Renal pelvis (tissue), 4 donors: ENCODE measurements around the gene FSTL4. TPM values are rescaled to one million over a fixed set of nuclear protein-coding genes. Genes with fewer than 3 reads are reported as not detected.

Experiments
- DNase-seq: peaks from one replicate; pipeline ENCODE4 v3.0.0-alpha.2; 2013
- polyA plus RNA-seq, 3 donors: library from polyadenylated mRNA; unstranded; fragments of 120-200 nt; gene quantifications; one replicate each; pipeline ENCODE4 v1.2.1, GENCODE V29; 2013; ENCODE audit not compliant: insufficient read length in 3 of 3

The FSTL4 gene
- polyA plus RNA-seq, 3 donors = 0.68 to 1.5 (median 0.76) TPM

DNA sequence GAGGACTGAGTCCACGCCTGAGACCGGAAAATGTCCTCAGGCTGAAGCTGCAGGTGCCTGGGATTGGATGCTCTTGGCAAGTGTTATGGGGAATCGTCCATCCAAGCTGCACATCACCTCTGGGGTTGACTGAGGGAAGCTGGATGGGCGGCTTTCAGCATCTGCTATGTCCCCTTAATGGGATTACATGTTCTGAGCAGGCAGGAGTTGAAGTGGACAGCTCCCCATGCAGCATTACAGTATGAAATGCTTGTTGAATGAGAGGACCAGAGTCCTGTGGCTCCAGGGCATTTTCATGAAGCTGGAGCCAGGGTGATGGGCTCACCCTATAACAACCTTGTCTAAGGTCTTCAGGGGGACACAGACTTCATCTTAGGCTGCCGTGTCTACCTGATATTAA lies 289.6 kb downstream of the FSTL4 start:
- no peak for DNase-seq

DNA sequence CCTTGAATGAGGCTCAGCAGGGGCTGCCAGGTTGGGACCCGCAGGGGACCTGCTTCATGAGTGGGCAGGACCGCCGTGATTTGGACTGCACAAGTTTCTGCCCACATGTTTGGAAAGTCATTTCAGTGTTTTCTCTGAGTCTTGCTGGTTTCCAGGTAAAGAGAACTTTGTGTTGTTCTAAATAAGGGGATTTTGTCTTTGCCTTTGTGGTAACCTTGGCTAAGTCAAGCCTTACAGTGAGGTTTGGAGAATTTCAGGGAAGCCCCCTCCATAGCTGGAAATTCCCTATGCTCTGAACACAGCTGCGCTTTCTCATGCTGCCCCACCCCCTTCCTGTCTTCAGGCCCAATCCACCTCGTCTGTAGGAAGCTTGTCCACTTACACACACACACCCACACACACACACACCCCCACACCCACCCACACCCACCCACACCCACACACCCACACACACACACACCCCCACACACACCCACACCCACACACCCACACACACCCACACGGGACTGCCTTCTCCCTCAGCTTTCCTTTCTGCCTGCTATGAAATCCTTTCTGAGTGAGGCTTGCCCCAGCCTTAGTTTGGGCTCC lies 290.4 kb downstream of the FSTL4 start:
- no peak for DNase-seq

DNA sequence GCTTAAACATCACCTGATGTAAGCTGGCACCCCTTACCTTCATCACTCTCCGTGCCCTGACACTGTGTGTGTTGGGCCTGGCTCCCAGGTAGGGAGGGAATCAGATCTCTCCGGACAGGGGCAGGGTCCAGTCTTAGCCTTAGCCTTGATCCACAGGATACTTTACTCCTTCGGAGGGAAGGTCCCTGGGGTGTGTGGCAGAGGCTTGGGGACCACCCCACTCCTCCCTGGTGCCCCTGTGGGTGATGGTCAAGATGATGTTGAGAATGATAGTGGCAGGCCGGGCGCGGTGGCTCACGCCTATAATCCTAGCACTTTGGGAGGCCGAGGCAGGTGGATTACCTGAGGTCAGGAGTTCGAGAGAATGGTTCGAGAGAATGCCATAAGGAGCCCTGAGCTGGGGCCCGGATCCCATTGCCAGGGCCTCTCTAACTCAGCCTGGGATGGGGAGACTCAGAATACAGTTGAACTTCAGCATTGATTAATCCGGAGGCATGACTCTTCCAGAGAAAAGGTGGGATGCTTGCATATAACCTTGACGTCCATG lies 291.0 kb downstream of the FSTL4 start:
- DNase-seq = no peak

DNA sequence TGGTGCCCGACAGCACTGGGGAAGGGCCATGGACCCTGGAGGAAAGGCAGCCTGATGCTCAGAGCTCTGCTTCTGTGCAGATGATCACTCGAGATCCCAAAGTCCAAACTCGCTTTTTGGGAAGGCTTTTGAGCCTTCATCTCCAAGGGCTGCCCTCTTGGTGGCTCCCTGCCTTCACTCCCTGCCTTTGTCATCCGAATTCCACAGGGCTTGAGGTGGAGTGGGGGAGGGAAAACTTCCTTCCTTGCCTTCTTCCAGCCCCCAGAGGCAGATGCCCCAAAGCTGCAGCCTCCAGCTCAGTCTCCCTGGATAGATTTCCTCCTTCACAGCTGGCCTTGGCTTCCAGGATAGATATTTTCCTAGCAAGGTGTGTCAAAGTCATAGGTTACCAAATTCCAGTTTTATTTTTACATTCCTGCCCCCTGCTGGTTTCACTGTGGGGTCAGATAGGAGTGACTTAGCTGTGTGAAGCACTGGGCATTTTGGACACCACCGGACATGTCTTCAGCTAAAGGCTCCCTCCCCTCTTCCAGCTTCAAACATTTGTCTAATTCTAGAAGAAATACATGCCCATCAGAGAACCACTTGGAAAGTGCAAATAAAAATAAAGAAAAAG lies 292.3 kb downstream of the FSTL4 start:
- DNase-seq = no peak

DNA sequence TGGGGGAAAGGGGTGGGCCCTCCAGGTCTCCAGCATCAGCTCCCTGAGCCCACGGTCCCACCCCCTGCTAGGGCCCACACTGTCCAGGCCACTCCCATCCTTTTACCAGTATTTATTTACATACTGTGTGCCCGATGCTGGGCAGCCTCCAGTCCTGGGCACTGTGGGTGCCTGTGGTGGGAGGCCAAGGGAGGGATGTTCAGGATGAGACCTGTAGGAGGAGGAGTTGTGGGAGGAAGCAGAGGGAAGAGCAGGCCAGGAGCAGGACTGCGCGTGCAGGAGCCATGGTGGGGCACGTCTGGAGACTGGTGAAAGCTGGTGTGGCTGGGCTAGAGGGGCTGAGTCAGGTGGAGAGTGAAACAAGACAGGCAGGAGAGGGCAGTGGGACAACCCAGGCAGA lies 293.1 kb downstream of the FSTL4 start:
- no peak for DNase-seq

DNA sequence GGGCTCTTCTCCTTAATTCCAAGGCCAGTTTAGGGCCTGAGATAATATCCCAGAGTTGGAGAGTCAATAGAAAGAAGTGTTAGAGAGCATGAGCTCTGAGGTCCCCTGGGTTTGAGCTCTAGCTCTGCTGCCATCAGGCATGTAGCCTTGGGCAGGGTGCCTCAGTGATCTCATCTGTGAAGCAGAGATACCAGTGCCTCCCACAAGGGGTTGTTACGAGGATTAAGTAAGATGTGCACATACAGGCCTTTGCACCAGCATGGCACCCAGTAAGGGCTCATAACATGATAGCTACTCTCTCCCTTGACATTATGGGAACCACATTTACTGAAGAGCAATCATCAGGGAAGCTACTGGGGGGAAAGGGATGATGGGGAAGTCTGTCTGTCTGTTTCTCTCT lies 294.8 kb downstream of the FSTL4 start:
- no peak for DNase-seq

DNA sequence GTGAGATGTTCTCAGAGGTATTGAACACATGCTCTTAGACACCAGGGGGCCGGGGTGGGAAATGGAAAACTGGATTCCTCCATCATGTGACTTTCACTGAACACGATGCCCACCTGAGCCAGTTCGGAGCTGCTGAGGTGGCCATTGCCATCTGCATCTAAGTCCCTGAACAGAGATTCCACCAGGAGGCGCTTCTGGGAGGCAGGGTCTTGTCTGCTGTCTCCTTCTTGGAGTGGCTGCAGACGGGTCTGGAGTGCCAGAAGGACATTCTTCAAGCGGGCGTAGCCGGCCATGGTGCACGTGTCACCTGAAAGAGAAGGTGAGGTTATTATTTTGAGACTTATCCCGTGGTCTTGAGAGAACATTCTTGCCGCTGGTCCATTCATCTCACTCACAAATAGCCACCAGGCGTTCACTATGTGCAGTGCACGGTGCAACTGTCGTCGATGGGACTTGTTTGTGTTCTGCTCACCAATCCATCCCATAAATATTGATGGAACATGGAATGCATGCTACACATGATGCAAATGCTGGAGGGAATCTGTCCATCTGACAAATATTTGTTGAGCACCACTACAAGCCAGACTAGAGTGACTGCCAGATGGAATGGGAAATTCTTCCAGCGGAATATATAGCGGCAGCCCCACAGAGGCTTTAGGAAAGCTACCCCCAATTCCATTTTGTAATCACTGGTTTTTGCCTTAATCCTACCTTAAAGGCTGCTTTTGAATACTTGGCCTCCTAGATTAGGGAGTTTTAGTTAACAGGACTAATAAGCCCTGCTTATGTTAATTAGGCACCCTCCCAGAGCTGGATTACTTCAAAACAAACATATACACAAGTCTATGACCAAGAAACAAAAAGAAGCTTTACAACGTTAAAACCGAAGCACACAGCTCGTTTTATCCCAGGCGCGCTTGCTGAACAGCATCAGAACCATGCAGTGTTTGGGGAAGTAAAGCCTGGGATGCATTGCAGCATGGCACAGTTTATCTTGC lies 295.7 kb downstream of the FSTL4 start:
- DNase-seq = no peak

DNA sequence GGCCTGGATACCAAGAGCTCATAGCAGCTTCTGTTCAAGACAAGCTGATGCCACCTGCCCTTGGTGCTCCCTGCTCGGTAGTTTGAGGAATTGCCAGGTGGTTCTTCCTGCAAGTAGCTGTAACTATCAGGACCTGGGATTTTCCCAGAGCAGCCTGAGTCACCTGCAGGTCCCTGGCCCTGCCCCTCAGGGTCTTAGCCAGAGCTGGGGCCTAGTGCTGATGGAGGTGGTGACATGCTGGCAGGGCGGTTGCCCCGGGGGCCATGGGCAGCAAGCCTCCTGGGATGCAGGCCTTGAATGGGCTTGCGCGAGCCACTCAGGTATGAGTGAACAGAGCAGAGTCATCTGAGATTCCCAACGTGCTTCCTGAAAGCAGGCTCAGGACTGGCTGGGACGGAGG lies 298.3 kb downstream of the FSTL4 start:
- no peak for DNase-seq

DNA sequence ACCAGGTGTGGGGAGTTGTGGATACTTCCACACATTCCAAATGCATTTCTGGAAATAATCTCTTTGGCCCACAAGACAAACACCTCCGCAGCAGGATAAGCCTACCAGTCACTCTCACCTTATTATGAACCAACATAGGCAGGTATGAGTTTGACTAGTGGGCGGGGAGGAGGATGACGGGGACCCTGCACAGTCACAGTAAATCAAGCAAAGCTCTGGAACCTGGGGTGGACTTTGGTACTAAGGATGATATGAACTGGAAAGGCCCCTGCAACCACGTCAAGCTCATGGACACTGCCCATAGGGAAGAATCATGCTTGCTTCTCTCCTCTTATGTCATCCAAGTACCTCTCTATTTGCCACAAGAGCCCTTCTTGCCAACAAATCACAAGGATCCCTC lies 301.2 kb downstream of the FSTL4 start:
- no peak for DNase-seq

DNA sequence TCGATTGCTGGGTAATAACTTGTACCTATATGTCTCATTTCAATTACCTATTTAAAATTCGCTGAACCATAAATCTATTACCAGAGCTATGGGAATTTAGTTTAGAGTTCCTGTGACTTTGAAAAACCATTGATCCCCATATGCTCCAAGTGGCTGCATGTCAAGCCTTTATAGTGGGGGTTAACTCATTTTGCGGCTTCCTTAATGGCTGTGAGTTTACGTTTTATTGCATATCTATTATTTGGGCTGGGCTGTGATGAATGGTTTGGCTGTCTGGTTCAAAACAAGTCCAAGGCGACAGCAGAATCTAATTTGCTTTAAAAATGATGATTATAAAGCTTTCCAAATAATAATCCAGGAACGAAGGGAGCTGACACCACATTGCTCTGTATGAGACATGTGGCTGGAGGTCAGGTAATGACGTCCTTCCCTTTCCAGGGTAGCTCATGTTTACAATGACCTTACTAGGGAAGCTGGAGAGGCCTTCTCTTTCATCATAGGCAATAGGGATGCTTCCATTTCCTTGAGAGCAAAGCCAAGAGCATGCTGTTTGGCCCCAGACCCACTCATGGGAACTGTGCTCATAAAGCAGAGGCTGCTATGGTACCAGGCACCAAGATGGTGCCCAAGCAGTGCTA lies 302.2 kb downstream of the FSTL4 start:
- DNase-seq = no peak

DNA sequence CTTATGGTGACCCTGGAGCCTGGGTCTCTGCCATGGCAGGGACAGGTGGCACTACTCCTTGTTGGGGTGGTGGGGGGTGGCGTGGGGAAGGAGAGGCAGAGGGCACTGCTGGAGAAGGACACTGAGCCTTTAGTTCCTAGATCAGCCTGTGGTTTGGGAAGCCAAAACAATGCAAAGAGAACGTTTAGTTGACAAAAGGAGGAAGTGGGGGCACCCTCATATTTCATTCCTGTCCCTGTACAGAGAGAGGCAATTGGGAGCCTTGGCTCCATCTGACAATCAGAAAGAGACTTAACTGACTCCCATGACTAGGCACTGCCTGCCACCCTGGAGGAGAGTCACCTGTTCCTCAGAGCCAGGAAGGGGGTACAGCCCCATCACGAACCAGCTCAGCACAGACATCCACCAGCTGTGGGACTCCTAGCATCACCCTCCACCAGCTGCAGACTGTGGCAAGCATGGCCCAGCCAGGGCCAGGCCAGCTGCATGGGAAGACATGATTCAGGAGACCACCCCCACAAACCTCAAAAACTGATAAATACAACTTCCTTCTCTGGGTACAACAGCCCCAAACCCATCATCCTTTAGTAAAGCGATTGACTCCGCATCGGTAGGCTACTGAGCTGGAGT lies 303.1 kb downstream of the FSTL4 start:
- no peak for DNase-seq

DNA sequence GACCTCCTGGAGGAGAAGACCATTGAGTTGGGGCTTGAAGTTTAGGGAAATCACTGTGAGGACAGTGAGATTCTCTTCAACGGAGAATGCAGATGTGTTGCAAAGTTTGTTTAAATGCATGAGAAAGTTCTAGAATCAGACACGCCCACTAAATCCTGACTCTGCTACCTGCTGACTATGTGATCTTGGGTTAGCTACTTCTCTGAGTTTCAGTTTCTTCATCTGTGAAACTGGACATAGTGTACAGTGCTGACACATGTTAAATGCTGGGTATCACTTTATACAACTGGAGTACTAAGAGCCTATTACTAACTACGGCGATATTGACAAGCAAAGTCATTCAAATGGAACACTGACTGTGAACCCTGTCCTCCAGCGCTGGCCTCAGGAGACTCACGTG lies 305.1 kb downstream of the FSTL4 start:
- no peak for DNase-seq

DNA sequence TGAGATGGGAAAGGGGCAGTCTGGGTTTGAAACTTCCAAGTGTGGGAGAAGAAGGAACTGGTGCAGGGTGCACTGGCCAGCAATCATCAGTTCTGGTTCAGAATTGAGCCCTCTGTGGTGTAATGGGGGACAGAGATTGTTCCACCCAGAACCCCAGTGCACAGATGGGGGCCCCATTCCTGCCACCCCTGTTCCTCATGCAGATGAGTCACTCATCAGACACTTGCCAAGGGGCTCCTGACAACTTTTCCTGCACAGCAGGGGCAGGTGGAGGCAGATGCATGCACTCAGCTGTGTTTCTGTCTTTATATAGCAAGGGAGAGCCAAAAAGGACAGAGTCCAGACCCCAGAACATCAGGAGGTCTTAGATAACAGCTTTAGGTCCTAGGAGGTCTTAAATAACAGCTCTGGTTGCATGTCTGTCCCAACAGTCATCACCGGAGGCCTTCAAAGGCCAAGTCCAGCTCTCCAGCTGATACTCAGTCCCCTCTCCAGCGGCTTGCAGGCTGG lies 307.6 kb downstream of the FSTL4 start:
- DNase-seq = no peak

DNA sequence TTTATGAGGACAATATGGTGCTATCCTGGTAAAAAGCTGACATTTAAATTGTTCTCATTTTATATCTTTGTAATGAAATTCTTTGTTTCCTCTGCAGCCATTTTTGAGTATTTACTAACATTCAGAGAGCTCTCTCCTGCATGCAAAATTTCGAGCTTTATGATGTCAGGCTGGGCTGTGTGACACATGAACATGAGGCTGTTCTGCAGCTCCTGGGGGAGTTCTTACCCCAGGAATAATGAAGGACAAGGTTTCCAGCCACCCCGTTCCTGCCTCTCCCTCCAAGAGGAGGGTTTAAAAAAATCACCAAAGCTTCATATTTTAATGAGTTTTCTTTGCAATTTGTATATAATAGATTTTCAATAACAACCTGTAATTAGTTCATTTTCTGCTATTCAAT lies 308.2 kb downstream of the FSTL4 start:
- DNase-seq = no peak

DNA sequence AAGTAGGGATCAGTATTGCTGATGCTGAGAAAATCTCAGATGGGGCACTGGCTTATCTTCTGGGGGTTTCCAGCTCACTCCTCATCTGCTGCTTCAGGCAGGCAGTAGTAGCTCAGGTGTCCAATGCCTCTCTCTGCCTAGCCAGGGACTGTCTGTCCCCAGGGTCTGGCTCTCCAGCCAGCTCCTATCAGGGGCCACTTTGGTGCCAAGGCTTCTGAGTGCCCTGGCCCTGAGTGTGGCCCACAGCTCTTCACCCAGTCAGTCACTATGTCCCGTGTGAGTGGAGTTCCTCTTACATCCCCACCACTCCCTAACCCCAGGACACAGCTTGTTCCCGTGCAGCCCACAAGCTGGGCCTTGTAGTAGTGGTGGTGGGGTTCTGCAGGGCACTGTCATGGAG lies 309.0 kb downstream of the FSTL4 start:
- no peak for DNase-seq

DNA sequence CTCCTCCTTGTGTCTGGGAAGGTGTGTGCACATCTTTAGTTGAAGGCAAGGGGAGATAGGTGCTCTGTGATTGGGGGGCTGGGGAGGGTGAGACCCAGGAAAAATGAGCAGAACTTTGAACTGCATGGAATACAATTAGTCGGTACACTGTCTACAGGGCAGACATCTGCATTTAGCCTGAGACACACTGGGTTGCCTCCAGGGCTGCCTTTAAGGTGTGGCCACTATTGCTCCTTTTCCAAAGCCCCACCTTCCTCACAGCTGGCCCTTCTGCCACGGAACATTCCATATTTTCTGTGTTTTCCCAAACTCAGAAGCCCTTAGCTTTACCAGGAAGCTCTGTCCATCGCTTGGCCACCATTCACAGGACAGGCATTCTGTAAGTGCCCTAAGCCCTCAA lies 312.6 kb downstream of the FSTL4 start:
- no peak for DNase-seq

DNA sequence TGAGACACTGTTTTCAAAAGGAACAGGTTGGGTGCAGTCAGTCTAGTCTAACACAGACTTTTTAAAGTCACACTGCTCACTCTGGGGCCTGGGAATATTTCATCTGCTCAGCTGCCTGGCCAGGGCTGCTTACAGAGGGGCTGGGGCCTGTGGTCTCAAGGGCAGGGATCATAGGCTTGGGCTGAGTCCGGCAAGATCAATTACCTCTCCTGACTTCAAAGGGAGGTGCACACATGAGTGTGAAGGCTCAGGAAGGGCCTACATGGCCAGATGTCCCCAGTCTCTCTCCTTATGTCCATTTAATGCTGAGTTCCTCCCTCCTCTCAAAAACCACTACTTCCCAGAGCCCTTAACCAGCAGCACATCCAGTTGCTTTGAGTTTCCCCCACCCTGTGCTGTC lies 313.3 kb downstream of the FSTL4 start:
- no peak for DNase-seq

DNA sequence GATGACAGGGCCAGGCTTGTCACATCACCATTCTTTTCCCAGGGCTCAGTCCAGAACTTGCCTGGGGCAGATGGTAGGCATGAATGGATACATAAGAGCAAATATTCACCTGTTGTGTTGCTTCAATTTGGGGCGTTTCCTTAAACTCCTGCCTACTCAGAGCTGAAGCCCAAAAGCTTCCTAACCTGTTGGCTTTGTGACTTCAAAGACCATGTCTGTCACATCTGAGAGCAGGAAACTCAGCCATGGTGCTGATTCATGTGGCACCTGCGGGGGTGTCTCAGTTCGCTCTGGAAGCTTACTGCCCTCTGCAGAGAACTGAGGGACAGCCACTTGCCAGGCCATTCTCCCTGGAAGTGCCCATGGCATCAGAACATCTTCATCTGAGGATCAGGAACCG lies 313.9 kb downstream of the FSTL4 start:
- DNase-seq = no peak

DNA sequence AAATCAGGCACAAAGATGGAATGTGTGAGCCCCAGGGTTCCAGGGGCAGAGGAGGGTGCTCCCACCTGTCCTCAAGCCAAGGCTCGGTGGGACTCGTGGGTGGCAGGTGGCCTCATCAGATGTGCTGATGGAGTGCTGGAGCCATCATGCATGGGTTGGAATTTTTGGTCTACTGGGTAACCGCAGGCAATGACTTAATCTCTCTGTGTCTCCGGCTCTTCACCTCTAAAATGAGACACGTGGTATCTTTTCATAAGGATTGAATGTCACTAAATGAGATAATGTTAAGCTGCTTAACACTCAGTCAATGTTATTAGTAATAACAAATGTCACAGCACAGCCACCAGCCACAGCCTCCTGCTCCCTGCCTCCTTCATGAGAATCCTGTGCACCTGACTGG lies 315.0 kb downstream of the FSTL4 start:
- DNase-seq = no peak

DNA sequence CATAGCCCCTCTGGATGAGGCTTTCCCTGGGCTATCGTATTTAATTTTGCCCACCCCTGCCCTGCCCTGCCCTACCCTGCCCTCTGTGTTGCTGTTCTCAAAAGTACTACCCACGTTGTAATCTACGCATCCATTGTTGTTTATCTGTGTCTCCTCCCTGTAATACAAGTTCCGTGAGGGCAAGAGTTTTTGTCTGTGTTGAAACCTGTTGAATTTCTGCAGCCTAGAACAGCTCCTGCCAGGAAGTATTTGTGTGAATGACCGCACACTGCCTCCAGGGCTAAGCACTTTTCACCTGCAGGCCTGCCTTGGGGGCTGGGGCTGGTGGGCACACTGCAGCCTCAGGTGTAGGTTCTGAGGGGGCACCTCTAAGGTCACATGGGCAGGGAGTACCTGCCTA lies 315.7 kb downstream of the FSTL4 start:
- DNase-seq = no peak

DNA sequence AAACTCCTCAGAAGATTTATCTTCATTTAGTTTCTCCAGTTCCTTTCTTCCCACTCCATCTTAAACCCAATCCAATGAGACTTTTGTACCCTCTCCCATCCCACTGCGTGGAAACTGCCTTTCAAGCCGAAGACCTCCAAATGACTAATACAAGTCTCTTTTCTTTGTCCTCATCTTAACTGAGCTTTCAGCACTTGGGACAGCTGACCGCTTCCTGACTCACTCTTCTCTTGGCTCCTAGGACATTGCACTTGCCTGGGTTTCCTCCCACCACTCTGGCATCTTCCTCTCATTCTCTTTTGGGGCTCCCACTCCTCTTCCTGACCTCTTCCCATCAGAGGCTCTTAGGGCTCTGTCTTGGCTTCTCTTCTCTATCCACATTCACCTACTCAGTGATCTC lies 316.8 kb downstream of the FSTL4 start:
- DNase-seq = no peak

DNA sequence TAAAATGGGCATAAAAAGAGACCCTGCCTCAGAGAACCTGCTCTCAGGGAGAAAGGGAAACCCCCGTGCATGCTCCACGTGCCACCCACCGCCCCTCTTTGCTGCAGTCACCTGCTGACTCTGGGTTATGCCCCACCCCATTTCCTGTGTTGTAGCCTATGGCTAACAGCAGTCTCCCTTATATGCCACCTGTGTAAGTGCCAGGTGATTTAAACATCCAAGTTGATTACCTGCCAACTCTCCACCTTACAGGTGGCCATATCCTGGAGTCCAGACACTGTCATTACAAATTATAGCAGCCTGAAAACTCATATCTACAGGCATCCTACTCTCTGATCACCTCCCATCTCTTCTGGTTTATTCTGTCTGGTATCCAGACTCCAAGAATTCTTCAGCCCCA lies 318.0 kb downstream of the FSTL4 start:
- DNase-seq = no peak
